NCI-H524 (cell line): ENCODE results near the gene DBP.
A peak's percentile ranks its signal among the peaks of the same experiment; 100 is the strongest.
"Not testable (repeated sequence)": the region's sequence is repeated elsewhere in the genome, so short reads cannot be mapped to it uniquely, and the experiment has no call there.

Experiments
- DNase-seq, 2 experiments: peaks; one replicate each; lab custom pipeline; 2025; lab: John Stamatoyannopoulos, UW

Gene DBP, protein sequence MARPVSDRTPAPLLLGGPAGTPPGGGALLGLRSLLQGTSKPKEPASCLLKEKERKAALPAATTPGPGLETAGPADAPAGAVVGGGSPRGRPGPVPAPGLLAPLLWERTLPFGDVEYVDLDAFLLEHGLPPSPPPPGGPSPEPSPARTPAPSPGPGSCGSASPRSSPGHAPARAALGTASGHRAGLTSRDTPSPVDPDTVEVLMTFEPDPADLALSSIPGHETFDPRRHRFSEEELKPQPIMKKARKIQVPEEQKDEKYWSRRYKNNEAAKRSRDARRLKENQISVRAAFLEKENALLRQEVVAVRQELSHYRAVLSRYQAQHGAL

DNA sequence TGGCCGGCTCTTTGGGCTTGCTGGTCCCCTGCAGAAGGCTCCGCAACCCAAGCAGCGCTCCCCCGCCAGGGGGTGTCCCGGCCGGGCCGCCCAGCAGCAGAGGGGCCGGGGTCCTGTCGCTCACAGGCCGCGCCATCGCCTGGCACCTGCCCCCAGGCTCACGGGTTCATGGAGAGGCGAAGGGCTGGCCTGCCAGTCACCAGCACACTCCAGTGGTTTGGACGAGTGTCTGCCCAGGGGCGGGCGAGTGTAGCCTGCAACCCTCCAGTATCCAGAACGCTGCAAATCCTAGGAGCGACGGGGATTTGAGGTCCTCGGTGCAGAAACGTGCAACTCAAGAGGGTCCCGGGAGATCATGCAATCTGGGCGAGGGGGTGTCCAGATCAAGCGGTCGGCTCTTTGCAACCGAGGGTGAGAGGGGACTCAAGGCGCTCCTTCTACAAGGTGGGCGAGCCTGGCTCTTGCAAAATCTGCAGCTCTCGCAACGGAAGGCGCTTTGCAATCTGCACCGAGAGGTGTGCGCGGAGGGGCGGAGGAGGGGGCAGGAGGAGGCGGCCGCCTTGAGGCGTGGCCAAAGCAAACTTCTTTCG lies at the start of gene DBP:
TSS of gene DBP (minus strand) at position 521 of the 590 bp plus-strand sequence. CDS start at position 136, 385 bp downstream.
- DNase-seq = peak; percentile 60 to 84

DNA sequence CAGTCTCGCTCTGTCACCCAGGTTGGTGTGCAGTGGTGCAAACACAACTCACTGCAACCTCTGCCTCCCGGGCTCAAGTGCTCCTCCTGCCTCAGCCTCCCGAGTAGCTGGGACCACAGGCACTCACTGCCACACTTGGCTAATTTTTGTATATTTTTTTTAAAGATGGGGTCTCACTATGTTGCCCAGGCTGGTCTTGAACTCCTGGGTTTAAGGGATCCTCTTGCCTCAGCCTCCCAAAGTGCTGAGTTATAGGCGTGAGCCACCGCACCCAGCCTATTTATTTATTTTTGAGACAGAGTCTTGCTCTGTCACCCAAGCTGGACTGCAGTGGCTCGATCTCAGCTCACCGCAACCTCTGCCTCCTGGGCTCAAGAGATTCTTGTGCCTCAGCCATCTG lies 49.5 kb upstream of the DBP start:
- not testable (repeated sequence) for DNase-seq

DNA sequence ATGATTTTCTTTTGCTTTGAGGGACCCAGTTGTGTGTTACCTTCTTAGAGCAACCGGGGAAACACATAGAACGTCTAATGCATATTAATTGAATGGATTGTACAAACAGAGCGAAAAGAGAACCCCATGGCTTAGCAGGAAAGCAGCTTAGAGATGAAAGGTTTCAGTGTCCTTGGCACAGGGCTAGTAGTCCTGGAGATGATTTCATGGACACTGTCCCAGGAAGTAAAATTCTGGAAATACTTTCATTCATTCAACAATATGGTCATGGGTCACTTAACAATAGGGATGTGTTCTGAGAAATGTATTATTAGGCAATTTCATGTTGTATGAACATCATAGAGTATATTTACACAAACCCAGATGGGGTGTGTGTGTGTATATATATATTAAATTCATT lies 48.9 kb upstream of the DBP start:
- DNase-seq = no peak

DNA sequence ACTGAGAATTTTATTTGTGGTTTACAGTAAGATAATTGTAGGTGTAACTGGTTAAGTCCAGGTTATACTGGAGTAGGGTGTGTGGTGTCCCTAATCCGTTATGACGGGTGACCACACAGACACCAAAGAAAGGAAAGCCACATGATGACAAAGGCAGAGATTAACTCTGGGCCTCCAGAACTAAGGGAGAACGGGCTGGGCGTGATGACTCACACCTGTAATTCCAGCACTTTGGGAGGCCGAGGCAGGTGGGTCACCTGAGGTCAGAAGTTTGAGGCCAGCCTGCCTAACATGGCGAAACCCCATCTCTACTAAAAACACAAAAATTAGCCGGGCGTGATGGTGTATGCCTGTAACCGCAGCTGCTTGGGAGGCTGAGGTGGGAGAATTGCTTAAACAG lies 48.4 kb upstream of the DBP start:
- DNase-seq = no peak

DNA sequence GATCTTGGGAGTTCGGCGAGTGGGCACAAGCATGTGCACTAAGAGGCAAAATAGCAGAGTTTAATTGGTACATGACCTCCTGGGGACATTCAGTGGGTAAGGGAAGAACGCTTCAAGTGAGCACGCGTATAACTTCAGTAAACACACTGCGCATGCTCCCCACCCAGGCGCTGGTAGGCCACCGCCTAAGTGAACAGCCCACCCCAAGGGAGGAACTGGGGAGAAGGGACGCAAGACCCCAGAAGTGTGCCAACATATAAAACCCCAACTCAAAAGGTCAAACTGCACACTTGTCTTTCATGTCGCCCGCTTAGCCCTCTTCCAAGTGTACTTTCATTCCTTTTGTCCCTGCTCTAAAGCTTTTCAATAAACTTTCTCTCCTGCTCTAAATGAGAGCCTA lies 46.2 kb upstream of the DBP start:
- DNase-seq = no peak

DNA sequence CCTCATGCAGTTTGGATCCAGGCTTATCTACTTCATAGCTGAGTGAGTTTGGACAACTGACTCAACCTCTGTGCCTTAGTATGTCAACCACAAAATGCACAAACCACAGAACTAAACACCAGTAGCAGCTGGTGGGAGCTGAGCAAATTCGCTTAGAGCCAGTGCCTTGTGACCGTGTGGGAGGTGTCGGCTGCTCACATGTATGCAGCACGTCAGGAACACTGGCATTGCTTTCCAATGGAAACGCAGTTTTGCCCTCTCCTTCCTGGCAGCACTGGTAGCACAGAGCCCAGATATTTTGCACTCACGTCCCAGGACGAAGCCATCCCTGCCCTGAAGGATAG lies 43.9 kb upstream of the DBP start:
- no peak for DNase-seq

DNA sequence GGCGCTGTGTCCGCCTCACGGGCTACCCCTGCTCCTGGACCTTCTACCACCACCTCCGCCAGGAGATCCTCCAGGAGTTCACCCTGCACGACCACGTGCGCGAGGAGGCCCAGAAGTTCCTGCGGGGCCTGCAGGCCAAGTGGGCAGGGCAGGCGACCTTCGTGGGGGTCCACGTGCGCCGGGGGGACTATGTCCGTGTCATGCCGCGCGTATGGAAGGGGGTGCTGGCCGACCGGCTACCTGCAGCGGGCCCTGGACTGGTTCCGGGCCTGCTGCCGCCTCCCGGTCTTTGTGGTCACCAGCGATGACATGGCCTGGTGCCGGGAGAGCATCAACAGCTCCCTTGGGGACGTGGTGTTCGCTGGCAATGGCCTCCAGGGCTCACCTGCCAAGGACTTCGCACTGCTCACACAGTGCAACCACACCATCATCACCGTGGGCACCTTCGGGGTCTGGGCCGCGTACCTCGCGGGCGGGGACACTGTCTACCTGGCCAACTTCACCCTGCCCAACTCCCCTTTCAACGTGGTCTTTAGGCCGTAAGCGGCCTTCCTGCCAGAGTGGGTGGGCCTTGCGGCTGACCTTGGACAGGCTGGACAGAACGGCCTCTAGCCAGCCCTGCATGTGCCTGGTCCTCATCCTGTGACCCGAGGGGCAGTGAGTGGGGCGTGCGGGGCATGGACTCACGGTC lies 43.4 kb upstream of the DBP start:
- DNase-seq = no peak

DNA sequence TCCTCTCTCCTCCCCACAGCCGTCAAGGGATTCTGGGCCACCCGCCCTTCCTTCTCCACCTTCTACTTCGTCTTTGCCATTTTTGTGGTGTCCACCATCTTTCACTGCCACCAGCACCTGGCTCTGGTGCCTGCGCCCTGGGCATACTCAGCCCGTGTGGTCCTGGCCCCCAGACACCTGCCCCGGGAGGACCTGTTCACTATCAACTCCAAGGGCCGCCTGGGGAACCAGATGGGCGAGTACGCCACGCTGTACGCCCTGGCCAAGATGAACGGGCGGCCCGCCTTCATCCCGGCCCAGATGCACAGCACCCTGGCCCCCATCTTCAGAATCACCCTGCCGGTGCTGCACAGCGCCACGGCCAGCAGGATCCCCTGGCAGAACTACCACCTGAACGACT lies 42.8 kb upstream of the DBP start:
- DNase-seq = not testable (repeated sequence)

DNA sequence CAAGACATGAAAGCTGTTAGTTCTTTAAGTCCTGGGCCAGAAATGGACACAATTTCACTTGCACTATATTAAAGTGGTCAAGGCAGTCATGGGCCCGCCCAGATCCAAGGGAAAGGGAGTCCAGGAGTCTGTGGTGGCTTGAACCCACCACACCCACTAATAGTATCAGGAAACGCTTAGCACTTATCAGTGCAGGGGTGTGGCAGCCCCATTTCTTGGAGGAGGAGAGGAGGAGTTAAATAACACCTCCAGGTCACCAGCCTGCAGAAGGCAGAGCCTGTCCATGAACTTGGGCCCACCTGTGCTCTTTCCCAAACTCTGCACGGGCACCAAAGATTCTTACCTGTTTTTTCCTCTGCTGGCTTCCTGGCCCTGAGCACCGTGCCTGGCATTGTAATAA lies 41.0 kb upstream of the DBP start:
- no peak for DNase-seq

DNA sequence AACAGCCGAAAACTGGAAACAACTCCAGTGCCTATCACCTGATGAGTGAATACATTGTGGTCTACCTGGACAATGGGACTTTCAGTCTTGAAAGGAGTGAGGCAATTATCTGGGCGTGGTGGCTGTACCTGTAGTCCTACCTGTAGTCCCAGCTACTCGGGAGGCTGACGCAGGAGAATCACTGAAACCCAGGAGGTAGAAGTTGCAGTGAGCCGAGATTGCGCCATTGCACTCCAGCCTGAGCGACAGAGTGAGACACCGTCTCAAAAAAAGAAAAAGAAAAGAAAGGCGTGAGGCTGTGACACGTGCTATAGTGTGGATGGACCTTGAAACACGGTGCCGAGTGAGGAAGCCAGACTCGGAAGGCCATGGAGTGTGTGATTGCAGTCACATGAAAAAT lies 39.7 kb upstream of the DBP start:
- no peak for DNase-seq

DNA sequence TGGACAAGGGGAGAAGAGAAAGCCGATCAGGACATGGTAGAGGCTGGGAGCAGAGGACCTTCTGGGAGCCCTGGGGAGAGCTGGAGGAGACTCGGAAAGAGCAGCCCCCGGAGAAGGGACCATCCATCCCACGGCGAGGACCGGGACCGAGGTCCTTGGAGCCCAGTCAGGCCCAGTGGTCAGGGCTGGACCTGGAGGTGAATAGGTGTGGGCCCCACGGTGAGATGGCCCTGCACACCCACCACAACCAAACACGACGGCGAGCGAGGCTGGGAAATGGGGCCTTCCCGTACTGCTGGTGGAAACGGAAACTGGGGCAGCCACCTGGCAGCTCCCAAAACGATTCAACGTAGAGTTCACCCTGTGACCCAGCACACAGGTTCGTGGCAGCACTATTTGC lies 39.3 kb upstream of the DBP start:
- no peak for DNase-seq

DNA sequence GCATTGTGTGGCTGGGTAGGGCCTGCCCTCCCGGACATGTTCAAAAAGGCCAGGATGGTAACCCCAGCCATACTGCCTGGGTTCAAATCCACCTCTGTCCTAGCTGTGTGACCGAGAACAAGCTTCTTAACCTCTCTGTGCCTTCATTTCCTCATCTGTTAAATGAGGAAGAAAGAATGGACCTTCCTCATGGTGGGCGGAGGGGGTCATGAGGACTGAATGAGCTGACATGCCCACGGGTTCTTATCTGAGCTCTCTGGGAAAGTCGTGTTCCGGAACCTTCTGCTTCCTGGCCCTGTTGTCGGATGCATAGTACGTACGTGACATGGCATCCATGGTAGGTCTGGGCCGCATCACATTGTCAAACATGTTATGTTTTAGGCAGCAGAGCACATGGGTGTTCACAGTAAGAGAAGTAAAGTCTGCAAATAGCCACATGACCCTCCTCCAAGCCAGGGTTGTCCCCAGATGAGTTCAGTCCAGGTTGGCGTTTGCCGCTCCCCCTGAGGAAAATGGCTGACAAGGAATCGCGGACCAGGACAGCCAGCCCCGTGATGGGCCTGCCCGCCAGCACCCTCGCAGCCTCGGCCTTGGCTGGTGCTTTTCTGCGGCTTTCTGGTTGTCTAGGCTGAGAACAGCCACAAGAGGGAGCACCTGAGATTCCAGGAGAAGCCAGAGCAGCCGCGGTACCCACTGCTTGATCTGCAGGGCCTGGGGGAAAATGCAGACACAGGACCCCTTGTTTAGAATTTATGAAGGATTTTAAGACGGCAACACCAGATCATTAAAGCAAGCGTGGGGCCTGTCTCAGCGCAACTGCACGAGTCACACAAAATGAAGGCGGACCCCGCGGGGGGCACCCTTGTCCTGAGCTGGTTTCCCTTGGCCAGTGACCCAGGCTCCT lies 38.0 kb upstream of the DBP start:
- peak; percentile 84 to 94 for DNase-seq

DNA sequence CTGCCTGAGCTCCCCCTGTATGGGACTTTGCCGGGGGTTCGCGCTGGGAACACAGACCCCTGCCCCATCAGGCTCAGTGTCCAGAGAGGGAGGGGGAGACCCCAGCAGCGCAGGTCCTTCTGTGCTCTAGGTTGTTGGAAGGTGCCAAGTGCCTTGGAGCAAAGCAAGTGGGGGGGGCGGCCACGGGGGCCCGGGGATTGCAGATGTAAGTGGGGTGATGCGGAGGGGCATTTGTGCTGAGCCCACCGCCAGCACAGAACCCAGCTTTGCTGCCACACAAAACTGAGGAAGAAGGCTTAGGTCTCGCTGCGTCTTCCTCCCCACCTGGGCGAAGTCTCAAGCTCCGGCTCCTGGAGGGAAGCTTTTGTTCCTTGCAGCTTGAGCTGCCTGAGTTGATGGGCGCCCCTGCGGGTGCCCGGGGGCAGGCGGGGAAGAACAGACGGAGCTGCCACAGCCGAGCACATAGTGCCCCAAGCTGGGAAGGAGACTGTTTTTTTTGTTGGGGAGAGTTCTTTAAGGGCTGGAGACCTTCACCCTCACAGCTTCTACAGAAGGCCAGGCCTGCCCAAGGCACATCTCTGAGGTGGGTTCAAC lies 37.1 kb upstream of the DBP start:
- DNase-seq = no peak

DNA sequence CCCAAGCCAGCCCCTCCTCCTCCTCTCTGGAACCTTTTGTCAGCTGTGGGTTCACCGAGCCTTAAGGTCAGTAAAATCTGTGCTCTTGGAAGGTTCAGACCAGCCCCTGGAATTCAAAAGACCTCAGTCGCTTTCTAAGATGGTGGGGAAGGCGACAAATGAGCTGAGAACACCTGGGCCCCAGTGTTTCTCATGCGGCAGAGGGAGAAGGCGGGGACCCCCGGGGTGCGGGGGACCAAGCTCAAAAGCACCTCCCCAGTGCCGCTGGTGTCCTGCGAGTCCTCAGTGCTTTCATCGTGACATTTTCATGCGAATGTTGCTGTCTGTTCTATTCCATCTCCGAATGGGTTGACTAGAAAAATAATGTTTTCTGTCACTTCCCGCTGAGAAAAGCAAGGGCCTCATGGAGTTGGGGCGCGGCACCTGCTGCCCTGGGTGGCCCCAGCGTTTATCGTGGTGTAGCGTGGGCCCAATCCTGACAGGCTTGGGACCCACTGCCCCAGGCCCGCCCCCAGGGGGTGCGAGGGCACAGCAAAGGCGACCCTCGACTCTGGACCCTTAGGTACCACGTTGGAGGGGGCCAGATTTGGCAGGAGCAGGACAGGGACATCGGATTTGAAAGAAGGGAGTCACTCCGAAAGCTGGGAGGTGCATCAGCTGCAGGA lies 36.4 kb upstream of the DBP start:
- no peak for DNase-seq

DNA sequence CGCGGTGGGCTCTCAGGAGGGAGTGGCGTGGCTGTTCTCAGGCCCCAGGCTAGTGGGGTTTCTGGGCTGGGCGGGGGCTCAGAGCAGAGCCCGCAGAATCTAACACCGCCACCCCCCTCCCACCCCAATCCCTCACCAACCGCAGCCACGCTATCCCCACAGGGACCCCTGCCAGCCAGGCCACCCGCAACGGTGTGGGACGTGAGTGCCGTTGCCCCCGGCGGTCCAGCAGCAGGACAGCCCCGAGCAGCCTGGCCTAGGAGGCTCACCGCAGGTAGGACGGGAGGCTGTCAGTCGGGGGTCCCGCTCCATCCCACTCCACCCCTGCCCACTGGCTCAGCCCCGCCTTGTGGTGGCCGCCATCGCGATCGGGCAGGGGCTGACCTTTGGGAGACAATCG lies 35.8 kb upstream of the DBP start, which contains the start of gene NTN5:
TSS of gene NTN5 (minus strand) at position 24 of the 400 bp plus-strand sequence. CDS start 2,031 bp downstream, outside the sequence.
- no peak for DNase-seq

DNA sequence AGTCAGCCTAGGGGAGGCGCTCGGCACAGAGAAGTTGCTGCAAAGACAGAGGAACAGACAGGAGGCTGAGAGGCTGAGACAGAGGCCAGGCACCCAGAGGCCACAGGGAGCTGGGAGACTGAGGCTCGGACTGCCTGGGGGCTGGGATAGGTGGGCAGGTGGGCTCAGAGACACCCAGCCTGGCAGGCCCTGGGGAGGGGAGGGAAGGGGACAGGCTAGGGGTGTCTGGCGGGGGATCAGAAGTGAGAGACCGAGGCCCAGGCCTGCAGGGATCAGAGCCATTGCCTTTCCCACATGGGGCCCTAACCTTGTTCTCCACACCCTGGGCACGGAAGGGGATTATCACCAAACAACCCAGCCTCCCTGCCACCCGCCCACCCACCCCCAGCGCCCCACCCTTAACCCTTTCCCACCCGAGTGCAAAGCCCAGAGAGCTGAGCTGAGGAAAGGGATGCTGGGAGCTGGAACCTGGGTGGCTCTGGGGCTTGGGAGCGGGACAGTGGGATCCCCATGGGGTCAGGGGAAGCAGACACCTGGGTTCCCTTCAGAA lies 34.3 kb upstream of the DBP start:
- DNase-seq = peak; percentile 66 to 82

DNA sequence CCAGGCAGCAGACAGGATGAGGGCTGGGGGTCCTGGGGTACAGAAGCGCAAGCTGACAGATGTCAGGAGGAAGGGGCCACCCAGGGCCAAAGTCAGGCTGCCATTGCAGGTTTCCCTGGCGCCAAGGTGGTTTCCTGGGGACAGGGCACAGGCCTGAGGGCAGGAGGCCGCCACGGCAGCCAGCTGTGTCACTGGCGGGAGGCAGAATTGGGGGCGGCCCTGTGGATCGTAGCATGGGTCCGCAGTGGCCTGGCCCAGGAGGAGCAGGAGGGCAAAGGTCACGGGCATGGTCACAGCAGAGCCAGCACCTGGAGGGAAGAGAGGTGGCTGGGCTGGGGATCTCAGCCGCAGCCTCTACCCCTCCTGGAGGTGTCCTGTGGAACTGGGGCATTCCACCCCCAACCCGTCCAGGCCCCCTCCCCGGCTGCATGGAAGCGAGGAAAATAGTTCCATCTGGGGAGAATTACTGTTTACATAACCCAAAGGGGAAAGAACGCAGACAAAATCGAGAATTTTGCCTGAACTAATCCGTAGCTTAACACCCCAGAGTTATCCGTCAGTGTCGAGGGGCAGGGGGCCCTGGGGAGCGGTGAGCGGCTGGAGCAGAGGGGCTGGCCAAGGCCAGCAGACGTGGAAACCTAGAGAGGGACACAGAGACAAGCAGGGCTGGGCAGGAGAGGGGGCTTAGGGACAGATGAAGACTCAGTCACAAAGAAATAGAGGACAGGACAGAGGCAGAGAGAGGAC lies 33.7 kb upstream of the DBP start:
- peak in 1 of 2 experiments; percentile 31 for DNase-seq

DNA sequence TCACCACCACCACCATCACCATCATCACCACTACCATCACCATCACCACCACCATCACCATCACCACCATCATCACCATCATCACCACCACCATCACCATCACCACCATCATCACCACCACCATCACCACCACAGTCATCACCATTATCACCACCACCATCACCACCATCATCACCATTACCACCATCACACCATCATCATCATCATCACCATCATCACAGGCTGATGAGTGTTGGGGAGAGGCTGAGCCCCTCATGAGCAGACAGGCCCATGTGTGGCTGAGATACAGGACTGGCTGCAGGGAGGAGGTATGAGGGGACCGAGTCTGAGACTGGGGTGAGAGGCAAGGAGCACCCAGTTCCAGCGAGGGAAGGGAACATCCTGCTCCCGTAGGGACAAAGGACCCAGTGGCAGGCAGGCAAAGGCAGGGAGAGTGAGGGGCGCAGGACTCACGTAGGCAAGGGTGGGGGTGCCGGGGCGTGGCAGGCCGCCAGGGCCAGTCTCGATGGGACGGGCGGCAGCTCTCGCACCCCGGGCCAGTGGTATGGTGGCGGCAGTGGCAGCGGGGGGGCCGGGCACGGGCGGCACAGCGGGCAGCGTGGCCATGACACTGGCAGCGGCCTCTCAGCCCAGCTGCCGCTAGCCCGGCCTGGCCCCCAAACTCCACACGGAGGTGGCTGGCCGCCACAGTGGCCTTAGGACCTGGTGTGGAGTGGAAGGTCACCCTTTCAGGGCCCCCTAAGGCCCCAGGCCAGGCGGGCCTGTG lies 32.9 kb upstream of the DBP start:
- DNase-seq = no peak

DNA sequence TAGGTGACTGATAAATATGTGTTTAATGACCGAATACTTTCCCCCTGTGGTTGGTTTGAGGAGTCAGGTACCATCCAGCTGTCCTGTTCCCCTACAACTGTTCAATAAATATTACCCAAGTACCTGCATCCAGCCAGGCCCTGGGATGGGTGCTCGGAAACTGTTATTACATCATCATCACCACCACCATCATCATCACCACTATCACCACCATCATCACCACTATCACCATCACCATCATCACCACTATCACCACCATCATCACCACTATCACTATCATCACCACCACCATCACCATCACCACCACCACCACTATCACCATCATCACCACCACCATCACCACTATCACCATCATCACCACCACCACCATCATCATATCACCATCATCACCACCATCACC lies 31.6 kb upstream of the DBP start:
- no peak for DNase-seq
